Measurements from ENCODE around the gene IMPDH1.

DNA sequence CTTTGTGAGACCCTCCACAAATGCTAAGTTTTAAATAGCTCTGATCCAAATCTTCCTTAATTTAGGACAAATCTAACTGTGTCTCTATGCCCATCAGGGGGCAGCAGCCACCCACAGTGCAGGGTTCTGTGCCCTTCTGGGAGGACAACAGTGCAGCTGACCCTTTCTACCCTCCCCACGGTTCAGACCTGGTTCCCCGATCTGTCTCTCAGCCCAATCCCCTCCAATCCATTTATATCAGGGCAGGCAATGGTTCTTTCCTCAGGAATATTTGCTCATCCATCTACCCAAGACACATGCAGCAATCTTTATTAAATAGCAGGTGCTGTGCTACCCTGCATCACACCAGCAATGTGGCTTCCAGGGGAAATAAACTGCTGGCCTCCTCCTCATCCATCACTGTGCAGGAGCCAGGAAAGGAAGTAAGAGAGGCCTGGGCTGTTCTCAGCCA lies 62.1 kb downstream of the IMPDH1 start:
- TF ChIP-seq, protein P1, sequence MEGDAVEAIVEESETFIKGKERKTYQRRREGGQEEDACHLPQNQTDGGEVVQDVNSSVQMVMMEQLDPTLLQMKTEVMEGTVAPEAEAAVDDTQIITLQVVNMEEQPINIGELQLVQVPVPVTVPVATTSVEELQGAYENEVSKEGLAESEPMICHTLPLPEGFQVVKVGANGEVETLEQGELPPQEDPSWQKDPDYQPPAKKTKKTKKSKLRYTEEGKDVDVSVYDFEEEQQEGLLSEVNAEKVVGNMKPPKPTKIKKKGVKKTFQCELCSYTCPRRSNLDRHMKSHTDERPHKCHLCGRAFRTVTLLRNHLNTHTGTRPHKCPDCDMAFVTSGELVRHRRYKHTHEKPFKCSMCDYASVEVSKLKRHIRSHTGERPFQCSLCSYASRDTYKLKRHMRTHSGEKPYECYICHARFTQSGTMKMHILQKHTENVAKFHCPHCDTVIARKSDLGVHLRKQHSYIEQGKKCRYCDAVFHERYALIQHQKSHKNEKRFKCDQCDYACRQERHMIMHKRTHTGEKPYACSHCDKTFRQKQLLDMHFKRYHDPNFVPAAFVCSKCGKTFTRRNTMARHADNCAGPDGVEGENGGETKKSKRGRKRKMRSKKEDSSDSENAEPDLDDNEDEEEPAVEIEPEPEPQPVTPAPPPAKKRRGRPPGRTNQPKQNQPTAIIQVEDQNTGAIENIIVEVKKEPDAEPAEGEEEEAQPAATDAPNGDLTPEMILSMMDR (IDR thresholded peaks at IDR 0.05), result peak in 5 of 6 experiments; percentile 55 to 76 (median 65)
- no peak for TF ChIP-seq POLR2A (IDR thresholded peaks at IDR 0.05)
